Panc1 (cell line): ENCODE data around the gene CDH23. TPM values are rescaled to one million over a fixed set of nuclear protein-coding genes. Genes with fewer than 3 reads are reported as not detected.

Source experiments
- ATAC-seq: fragments of 200-7000 bp; cut with Tn5 transposase; 2 replicates; pipeline ENCODE4 v1.9.1; 2020; ENCODE audit warnings: mild to moderate bottlenecking, moderate library complexity
- BruUV-seq: library from RNA; stranded (reverse); fragments of 400-500 nt; replicated peaks from 2 replicates; lab custom pipeline; 2021; lab: Mats Ljungman, UMichigan
- CTCF ChIA-PET: fragments of 300-600 bp; sonication (Branson Sonifier 250); formaldehyde crosslinking; loops from one replicate; lab custom pipeline; 2022; ENCODE audit warnings: antibody characterized with exemption; lab: Charles Lee
- POLR2A ChIA-PET: fragments of 300-600 bp; sonication (Branson Sonifier 250); formaldehyde crosslinking; loops from one replicate; lab custom pipeline; 2022; ENCODE audit warnings: antibody characterized with exemption; lab: Charles Lee
- DNase-seq: peaks from one replicate; pipeline ENCODE4 v3.0.0-alpha.2; 2010; ENCODE audit warnings: low read depth, low spot score
- H3K27ac ChIP-seq: 2 replicates; pipeline ENCODE4 v1.5.1; 2011; ENCODE audit warnings: mild to moderate bottlenecking, low read length, inconsistent platforms
- H3K27me3 ChIP-seq: fragments of 200-500 bp; sonication (Bioruptor generic); 2 replicates; pipeline ENCODE4 v1.6.0; 2014; ENCODE audit warnings: low read length, inconsistent platforms; ENCODE audit not compliant: control insufficient read depth, insufficient read depth
- H3K36me3 ChIP-seq: fragments of 200-500 bp; sonication (Bioruptor generic); 2 replicates; pipeline ENCODE4 v1.5.1; 2014; ENCODE audit warnings: inconsistent platforms, mild to moderate bottlenecking, low read length, moderate library complexity; ENCODE audit not compliant: control insufficient read depth, insufficient read depth
- H3K4me1 ChIP-seq: 2 replicates; pipeline ENCODE4 v1.5.1; 2011; ENCODE audit warnings: inconsistent platforms, mild to moderate bottlenecking, low read length, moderate library complexity; ENCODE audit not compliant: control insufficient read depth, insufficient read depth
- H3K4me3 ChIP-seq, 2 experiments: 2 replicates each; pipeline ENCODE4 v1.5.1; 2011 to 2012; ENCODE audit warnings: low read depth in 2 of 2, low read length in 2 of 2, mild to moderate bottlenecking in 2 of 2, inconsistent platforms in 1 of 2, moderate library complexity in 1 of 2
- H3K9me3 ChIP-seq: fragments of 200-500 bp; sonication (Bioruptor generic); 2 replicates; pipeline ENCODE4 v1.5.1; 2014; ENCODE audit warnings: low read depth, mild to moderate bottlenecking, inconsistent platforms, low read length, moderate library complexity; ENCODE audit not compliant: control insufficient read depth, insufficient read depth
- CTCF ChIP-seq: fragments of 450-650 bp; IDR thresholded peaks from 2 replicates; pipeline ENCODE4 v1.5.1; 2017; ENCODE audit warnings: mild to moderate bottlenecking
- POLR2AphosphoS5 ChIP-seq: IDR thresholded peaks from 2 replicates; pipeline ENCODE4 v1.6.1; 2012; ENCODE audit warnings: mild to moderate bottlenecking, low read depth, low read length, moderate library complexity
- REST ChIP-seq, 2 experiments: IDR thresholded peaks; 2 replicates each; pipeline ENCODE4 v1.6.1; 2011 to 2012; ENCODE audit warnings: low read depth in 2 of 2, control low read depth in 1 of 2, low read length in 1 of 2, mild to moderate bottlenecking in 1 of 2, moderate library complexity in 1 of 2; ENCODE audit not compliant: insufficient read depth in 1 of 2
- SIN3A ChIP-seq: IDR thresholded peaks from 2 replicates; pipeline ENCODE4 v1.6.1; 2012; ENCODE audit warnings: low read depth, mild to moderate bottlenecking, low read length, moderate library complexity, borderline replicate concordance; ENCODE audit not compliant: insufficient read depth
- TCF7L2 ChIP-seq: IDR thresholded peaks from 2 replicates; pipeline ENCODE4 v1.6.1; 2011; ENCODE audit warnings: mild to moderate bottlenecking, low read depth, low read length, inconsistent platforms
- in situ Hi-C: cut with HindIII; loops from 2 replicates; pipeline ENCODE4 v1.10.0; 2016; ENCODE audit warnings: low sequenced_read_pairs, low pct_unique_long_range_greater_than_20kb
- intact Hi-C: fragments of 100-400 bp; cut with micrococcal nuclease; formaldehyde crosslinking; loops from one replicate; pipeline ENCODE4 v1.10.0; 2022; ENCODE audit not compliant: unreplicated experiment
- total RNA-seq: library from RNA; stranded (reverse); gene quantifications from one replicate; pipeline ENCODE4 v1.2.1, GENCODE V29; 2021; ENCODE audit not compliant: unreplicated experiment

Gene CDH23
- total RNA-seq, 1 experiment from 2014 or later, result 2.7 TPM

GRCh38 chr10:71629131-71629530, 232.4 kb downstream of the CDH23 start:
- in situ Hi-C loops, result no loop called here
- CTCF ChIA-PET, result no interaction called here

GRCh38 chr10:71630168-71630567, 233.4 kb downstream of the CDH23 start:
- no peaks in the 10 kb centered on the region; the same call in 1 of the 2 replicates for H3K27me3 ChIP-seq
- H3K4me1 ChIP-seq, result no peaks in the 10 kb centered on the region
- DNase-seq (no peak), ATAC-seq (no peak)
- H3K27ac ChIP-seq, result no peak overlapping the region
- H3K4me3 ChIP-seq, result no peak overlapping the region
- in situ Hi-C loops (no loop called here), intact Hi-C loops (no loop called here)
- TF ChIP-seq POLR2AphosphoS5 (no peak), SIN3A (no peak), CTCF (no peak), REST (IDR thresholded peaks at IDR 0.05; ENCODE audit: insufficient read depth in 1 of 2, low read depth in 2 of 2, low read length in 1 of 2) (no peak), TCF7L2 (no peak)
- no peaks in the 10 kb centered on the region for H3K36me3 ChIP-seq
- no TSS peak for BruUV-seq
- ChIA-PET CTCF (no interaction called here), POLR2A (no interaction called here)
- no peaks in the 10 kb centered on the region for H3K9me3 ChIP-seq

More at GRCh38 chr10:71629131-71629530, 232.4 kb downstream of the CDH23 start:
- TF ChIP-seq TCF7L2 (no peak), CTCF (no peak), SIN3A (no peak), POLR2AphosphoS5 (no peak), REST (IDR thresholded peaks at IDR 0.05; ENCODE audit: insufficient read depth in 1 of 2, low read depth in 2 of 2, low read length in 1 of 2) (no peak)
- Histone ChIP-seq H3K27ac (no peak overlapping the region), H3K27me3 (no peaks in the 10 kb centered on the region; the same call in 1 of the 2 replicates), H3K9me3 (no peaks in the 10 kb centered on the region), H3K4me3 (no peak overlapping the region), H3K36me3 (no peaks in the 10 kb centered on the region), H3K4me1 (no peaks in the 10 kb centered on the region)
- POLR2A ChIA-PET, result no interaction called here
- BruUV-seq, result no TSS peak
- ATAC-seq (no peak), DNase-seq (no peak)
- intact Hi-C loops, result no loop called here
